Subcutaneous abdominal adipose tissue (tissue), 5 donors: ENCODE measurements around the gene RNF130.

Source experiments
- H3K27ac ChIP-seq: one replicate; pipeline ENCODE4 v1.7.0; 2013; ENCODE audit warnings: low read depth, mild to moderate bottlenecking, inconsistent platforms, low read length, moderate library complexity
- H3K27me3 ChIP-seq, 5 donors: one replicate each; pipeline ENCODE4 v1.7.0; 2013; ENCODE audit warnings: low read length in 5 of 5, inconsistent platforms in 1 of 5; ENCODE audit not compliant: control insufficient read depth in 5 of 5, insufficient read depth in 4 of 5
- H3K36me3 ChIP-seq, 5 donors: one replicate each; pipeline ENCODE4 v1.7.0; 2013; ENCODE audit warnings: low read length in 5 of 5; ENCODE audit not compliant: control insufficient read depth in 5 of 5, insufficient read depth in 5 of 5
- H3K4me1 ChIP-seq, 5 donors: one replicate each; pipeline ENCODE4 v1.7.0; 2013; ENCODE audit warnings: low read length in 5 of 5, mild to moderate bottlenecking in 3 of 5, moderate library complexity in 1 of 5; ENCODE audit not compliant: control insufficient read depth in 5 of 5, insufficient read depth in 5 of 5
- H3K4me3 ChIP-seq, 5 donors: one replicate each; pipeline ENCODE4 v1.7.0; 2013; ENCODE audit warnings: low read length in 5 of 5, low read depth in 1 of 5
- H3K9ac ChIP-seq, 5 donors: one replicate each; pipeline ENCODE4 v1.7.0; 2013; ENCODE audit warnings: low read length in 5 of 5, mild to moderate bottlenecking in 4 of 5, moderate library complexity in 3 of 5
- H3K9me3 ChIP-seq, 5 donors: one replicate each; pipeline ENCODE4 v1.7.0; 2013; ENCODE audit warnings: low read length in 5 of 5; ENCODE audit not compliant: control insufficient read depth in 5 of 5
- donor health status: healthy.
- donor health status: healthy.
- donor health status: healthy.
- donor health status: healthy.
- donor health status: healthy.

The RNF130 gene

GRCh38 chr5:180102636-180103035 is 31.1 kb upstream of the RNF130 start:
- no peak overlapping the region for H3K27ac ChIP-seq

GRCh38 chr5:180101451-180102105 is 30.0 kb upstream of the RNF130 start:
- no peaks in the 10 kb centered on the region for H3K36me3 ChIP-seq
- no peak overlapping the region for H3K27ac ChIP-seq
- peaks cover 0 to 4% (median 0%) of the 10 kb centered on the region in 5 donors for H3K27me3 ChIP-seq
- no peak overlapping the region for H3K9ac ChIP-seq
- no peaks in the 10 kb centered on the region for H3K4me1 ChIP-seq
- H3K9me3 ChIP-seq: peaks cover 0 to 9% (median 8%) of the 10 kb centered on the region in 5 donors
- no peak overlapping the region for H3K4me3 ChIP-seq

More at GRCh38 chr5:180102636-180103035, 31.1 kb upstream of the RNF130 start:
- Histone ChIP-seq H3K4me3 (no peak overlapping the region), H3K9ac (no peak overlapping the region), H3K36me3 (no peaks in the 10 kb centered on the region), H3K27me3 (peaks cover 0 to 4% (median 0%) of the 10 kb centered on the region in 5 donors), H3K4me1 (no peaks in the 10 kb centered on the region), H3K9me3 (peaks cover 0 to 19% (median 13%) of the 10 kb centered on the region in 5 donors)

GRCh38 chr5:180100621-180101450 is 29.3 kb upstream of the RNF130 start:
- H3K9ac ChIP-seq: no peak overlapping the region

GRCh38 chr5:180099733-180100611 is 28.4 kb upstream of the RNF130 start:
- H3K4me3 ChIP-seq: no peak overlapping the region
- no peaks in the 10 kb centered on the region for H3K36me3 ChIP-seq
- no peak overlapping the region for H3K27ac ChIP-seq
- peaks cover 0 to 4% (median 0%) of the 10 kb centered on the region in 5 donors for H3K27me3 ChIP-seq
- no peaks in the 10 kb centered on the region for H3K4me1 ChIP-seq
- H3K9me3 ChIP-seq: peaks cover 0 to 3% (median 0%) of the 10 kb centered on the region in 5 donors
- H3K9ac ChIP-seq: no peak overlapping the region

More at GRCh38 chr5:180100621-180101450, 29.3 kb upstream of the RNF130 start:
- Histone ChIP-seq H3K9me3 (peaks cover 0 to 6% (median 2%) of the 10 kb centered on the region in 5 donors), H3K27ac (no peak overlapping the region), H3K4me1 (no peaks in the 10 kb centered on the region), H3K27me3 (peaks cover 0 to 4% (median 0%) of the 10 kb centered on the region in 5 donors), H3K36me3 (no peaks in the 10 kb centered on the region), H3K4me3 (no peak overlapping the region)

GRCh38 chr5:180098991-180099732 is 27.6 kb upstream of the RNF130 start:
- H3K27me3 ChIP-seq: peaks cover 0 to 4% (median 0%) of the 10 kb centered on the region in 5 donors

GRCh38 chr5:180098526-180098925 is 27.0 kb upstream of the RNF130 start:
- H3K27ac ChIP-seq: no peak overlapping the region
- H3K4me1 ChIP-seq: peaks cover 0 to 5% (median 0%) of the 10 kb centered on the region in 5 donors
- H3K4me3 ChIP-seq: no peak overlapping the region
- peaks cover 0 to 4% (median 0%) of the 10 kb centered on the region in 5 donors for H3K27me3 ChIP-seq
- H3K36me3 ChIP-seq: no peaks in the 10 kb centered on the region
- H3K9ac ChIP-seq: no peak overlapping the region
- peaks cover 0 to under 1% (median 0%) of the 10 kb centered on the region in 5 donors for H3K9me3 ChIP-seq

More at GRCh38 chr5:180098991-180099732, 27.6 kb upstream of the RNF130 start:
- Histone ChIP-seq H3K27ac (no peak overlapping the region), H3K4me3 (no peak overlapping the region), H3K4me1 (peaks cover 0 to under 1% (median 0%) of the 10 kb centered on the region in 5 donors), H3K36me3 (no peaks in the 10 kb centered on the region), H3K9me3 (peaks cover 0 to 3% (median 0%) of the 10 kb centered on the region in 5 donors), H3K9ac (no peak overlapping the region)

- H3K4me1 ChIP-seq: peaks cover 0 to 10% (median 3%) of the 10 kb centered on the region in 5 donors
- H3K36me3 ChIP-seq: no peaks in the 10 kb centered on the region
Measured at GRCh38 chr5:180097926-180098325, 26.4 kb upstream of the RNF130 start.

GRCh38 chr5:180097163-180097894 is 25.8 kb upstream of the RNF130 start:
- Histone ChIP-seq H3K27ac (no peak overlapping the region), H3K9me3 (no peaks in the 10 kb centered on the region), H3K27me3 (peaks cover 0 to 4% (median 0%) of the 10 kb centered on the region in 5 donors), H3K4me3 (no peak overlapping the region), H3K9ac (no peak overlapping the region), H3K4me1 (peaks cover 0 to 12% (median 3%) of the 10 kb centered on the region in 5 donors), H3K36me3 (no peaks in the 10 kb centered on the region)

More at GRCh38 chr5:180097926-180098325, 26.4 kb upstream of the RNF130 start:
- H3K27me3 ChIP-seq: peaks cover 0 to 4% (median 0%) of the 10 kb centered on the region in 5 donors
- H3K9me3 ChIP-seq: no peaks in the 10 kb centered on the region
- no peak overlapping the region for H3K9ac ChIP-seq
- H3K4me3 ChIP-seq: no peak overlapping the region
- no peak overlapping the region for H3K27ac ChIP-seq
